Activated CD8-positive, alpha-beta memory T cell treated with anti-CD3 and anti-CD28 coated beads for 4 hours (primary cell): ENCODE data around the gene P2RY2.
"Not testable (repeated sequence)": the region's sequence is repeated elsewhere in the genome, so short reads cannot be mapped to it uniquely, and the experiment has no call there.

Experiments
- DNase-seq, 2 donors: peaks; one replicate each; pipeline ENCODE4 v3.0.0-alpha.2; 2020; ENCODE audit warnings: low read depth in 2 of 2

Gene P2RY2

GRCh38 chr11:73188301-73188700 lies 29.8 kb upstream of the P2RY2 start:
- DNase-seq: no peak

GRCh38 chr11:73189315-73189714 lies 28.8 kb upstream of the P2RY2 start:
- DNase-seq: no peak

GRCh38 chr11:73189723-73190556 lies 28.1 kb upstream of the P2RY2 start:
- DNase-seq: no peak

DNA sequence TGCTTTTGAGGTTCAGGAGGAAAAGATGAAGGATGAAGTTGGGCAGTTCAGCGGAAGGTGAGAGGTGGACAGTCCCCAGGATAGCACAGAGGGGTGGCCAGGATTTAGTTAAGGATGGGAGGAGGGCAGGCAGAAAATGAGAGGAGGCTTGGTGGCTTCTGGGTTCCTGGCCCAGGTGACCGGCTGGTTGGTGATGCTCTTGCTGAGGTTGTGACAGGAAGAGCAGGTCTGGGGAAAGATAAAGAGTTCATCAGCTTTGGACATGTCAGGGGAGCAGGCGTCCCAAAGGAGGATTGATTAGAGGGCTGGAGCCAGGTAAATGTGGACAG lies 27.6 kb upstream of the P2RY2 start:
- DNase-seq: no peak

DNA sequence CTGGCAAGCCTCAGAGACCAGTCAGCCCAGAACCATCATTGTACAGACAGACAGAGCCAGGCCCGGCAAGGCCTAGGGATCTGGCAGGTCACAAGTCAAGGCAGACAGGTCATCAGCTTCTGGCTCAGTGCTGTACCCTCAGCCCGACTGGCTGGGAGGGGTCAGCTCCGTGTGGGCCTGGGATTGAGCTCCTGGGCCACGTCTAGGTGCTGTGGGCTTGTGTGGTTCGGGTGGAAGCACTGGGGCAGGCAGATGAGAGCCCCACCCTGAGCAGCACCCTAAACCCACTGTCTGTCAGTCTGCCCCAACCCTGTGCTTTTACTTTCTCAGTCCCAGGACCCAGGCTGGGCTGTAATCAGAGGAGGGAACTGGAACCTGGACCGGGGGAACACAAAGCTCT lies 26.9 kb upstream of the P2RY2 start:
- DNase-seq: no peak

DNA sequence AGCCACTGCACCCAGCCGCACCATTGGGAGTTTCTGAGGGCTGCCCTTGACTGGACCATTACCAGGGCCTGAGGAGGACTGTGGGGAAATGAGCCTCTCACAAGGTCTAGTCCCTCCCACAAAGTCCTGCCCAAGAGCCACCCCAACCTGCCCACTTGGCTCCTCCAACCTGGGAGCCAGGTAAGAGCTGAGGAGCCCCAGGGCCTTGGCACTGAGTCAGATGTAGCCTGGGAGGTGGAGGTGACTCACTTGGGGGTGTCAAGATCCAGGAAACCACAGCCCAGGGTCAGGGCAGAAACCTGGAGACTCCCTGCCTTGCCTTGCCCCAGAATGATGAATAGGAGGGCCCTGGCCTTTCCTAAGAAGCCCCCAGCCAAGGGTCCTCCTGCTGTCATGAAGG lies 25.8 kb upstream of the P2RY2 start:
- no peak for DNase-seq

GRCh38 chr11:73193251-73194033 lies 24.6 kb upstream of the P2RY2 start:
- DNase-seq: no peak

- DNase-seq: no peak
These were observed 24.0 kb upstream of the P2RY2 start for GRCh38 chr11:73194034-73194507.

DNA sequence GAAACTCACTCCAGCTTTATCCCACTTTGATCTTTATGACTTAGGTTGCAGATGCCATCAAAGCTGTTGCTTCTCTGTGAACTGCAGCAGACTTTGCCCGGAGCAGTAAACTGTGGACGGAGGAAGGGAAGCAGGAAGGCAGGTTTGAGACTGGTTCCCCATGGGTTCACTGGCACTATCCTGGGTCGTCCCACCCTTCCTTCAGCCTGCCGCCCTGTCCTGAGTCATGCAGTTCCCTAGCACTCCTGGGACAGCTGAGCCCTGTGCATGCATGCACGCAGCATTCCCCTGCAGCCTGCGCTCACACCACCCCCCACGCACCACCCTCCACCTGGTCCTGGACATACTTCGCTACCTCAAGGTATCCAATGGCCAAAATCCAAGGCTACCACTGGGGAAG lies 23.5 kb upstream of the P2RY2 start:
- DNase-seq: no peak

GRCh38 chr11:73195191-73196007 lies 22.7 kb upstream of the P2RY2 start:
- DNase-seq: no peak

GRCh38 chr11:73196576-73196975 lies 21.5 kb upstream of the P2RY2 start:
- no peak for DNase-seq

- no peak for DNase-seq
These were observed 20.7 kb upstream of the P2RY2 start for GRCh38 chr11:73197348-73197747.

- not testable (repeated sequence) for DNase-seq
These were observed 20.3 kb upstream of the P2RY2 start for GRCh38 chr11:73197787-73198186.

- DNase-seq: no peak
These were observed 19.4 kb upstream of the P2RY2 start for GRCh38 chr11:73198677-73199076.

GRCh38 chr11:73199446-73199845 lies 18.6 kb upstream of the P2RY2 start:
- no peak for DNase-seq

GRCh38 chr11:73200256-73200655 lies 17.8 kb upstream of the P2RY2 start:
- DNase-seq: no peak

- DNase-seq: no peak
These were observed 16.8 kb upstream of the P2RY2 start for GRCh38 chr11:73201249-73201648.

GRCh38 chr11:73201888-73202780 lies 15.9 kb upstream of the P2RY2 start:
- no peak for DNase-seq

GRCh38 chr11:73203322-73203721 lies 14.8 kb upstream of the P2RY2 start:
- DNase-seq: no peak

DNA sequence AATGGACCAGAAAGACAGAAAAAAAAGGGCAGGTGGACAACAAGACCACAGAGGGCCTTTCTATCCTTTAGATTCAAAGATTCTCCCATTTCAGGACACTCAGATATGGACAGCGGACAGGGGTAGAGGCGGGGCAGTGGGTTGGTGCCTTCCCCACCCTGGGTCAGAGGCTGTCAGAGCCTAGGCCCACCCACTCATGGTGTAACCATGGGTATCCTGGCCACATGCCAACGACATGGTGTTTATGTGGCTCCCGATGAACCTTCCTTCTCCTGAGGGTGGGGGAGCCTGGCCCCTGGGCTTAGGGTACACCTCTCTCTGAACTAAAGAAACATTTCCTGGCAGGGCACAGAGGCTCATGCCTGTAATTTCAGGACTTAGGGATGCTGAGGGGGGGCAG lies 14.3 kb upstream of the P2RY2 start:
- DNase-seq: no peak

- DNase-seq: no peak
These were observed 13.4 kb upstream of the P2RY2 start for GRCh38 chr11:73204711-73205121.
